Smooth muscle cell (in vitro differentiated cells): ENCODE results near the gene NPB. TPM values are rescaled to one million over a fixed set of nuclear protein-coding genes. Genes with fewer than 3 reads are reported as not detected.
A peak's percentile ranks its signal among the peaks of the same experiment; 100 is the strongest.

ENCODE experiments used
- DNase-seq: peaks from one replicate; lab custom pipeline; 2025; ENCODE audit not compliant: unreplicated experiment; lab: John Stamatoyannopoulos, UW
- H2AFZ ChIP-seq: fragments of 200-600 bp; sonication (generic); 2 replicates; pipeline ENCODE4 v1.6.0; 2016; ENCODE audit warnings: antibody characterized with exemption, low read depth, mild to moderate bottlenecking
- H3F3A ChIP-seq: fragments of 200-600 bp; sonication (generic); 2 replicates; pipeline ENCODE4 v1.6.0; 2017; ENCODE audit warnings: antibody characterized with exemption, low read depth
- H3K27ac ChIP-seq: fragments of 200-600 bp; sonication (generic); 2 replicates; pipeline ENCODE4 v1.5.1; 2016; ENCODE audit warnings: low read depth, mild to moderate bottlenecking
- H3K27me3 ChIP-seq: fragments of 200-600 bp; sonication (generic); 2 replicates; pipeline ENCODE4 v1.6.1; 2016; ENCODE audit warnings: low read depth, mild to moderate bottlenecking
- H3K36me3 ChIP-seq: fragments of 200-600 bp; sonication (generic); 2 replicates; pipeline ENCODE4 v1.5.1; 2016; ENCODE audit warnings: low read depth
- H3K4me1 ChIP-seq: fragments of 200-600 bp; sonication (generic); 2 replicates; pipeline ENCODE4 v1.5.1; 2016; ENCODE audit warnings: low read depth
- H3K4me2 ChIP-seq: fragments of 200-600 bp; sonication (generic); 2 replicates; pipeline ENCODE4 v1.6.0; 2016; ENCODE audit warnings: mild to moderate bottlenecking
- H3K4me3 ChIP-seq: fragments of 200-600 bp; sonication (generic); 2 replicates; pipeline ENCODE4 v1.5.1; 2016; ENCODE audit warnings: mild to moderate bottlenecking
- H3K79me2 ChIP-seq: fragments of 200-600 bp; sonication (generic); 2 replicates; pipeline ENCODE4 v1.6.0; 2016; ENCODE audit warnings: low read depth, mild to moderate bottlenecking
- H3K9ac ChIP-seq: fragments of 200-600 bp; sonication (generic); 2 replicates; pipeline ENCODE4 v1.6.0; 2016; ENCODE audit warnings: low read depth
- H3K9me3 ChIP-seq: fragments of 200-600 bp; sonication (generic); replicated peaks from 2 replicates; pipeline ENCODE4 v1.5.1; 2016; ENCODE audit warnings: low read depth
- H4K20me1 ChIP-seq: fragments of 200-600 bp; sonication (generic); 2 replicates; pipeline ENCODE4 v1.6.0; 2016; ENCODE audit warnings: low read depth
- CTCF ChIP-seq: fragments of 200-600 bp; sonication (generic); IDR thresholded peaks from 2 replicates; pipeline ENCODE4 v1.5.1; 2017; ENCODE audit warnings: borderline replicate concordance, mild to moderate bottlenecking, antibody characterized with exemption; ENCODE audit not compliant: insufficient read depth, poor library complexity, severe bottlenecking
- WGBS: methylation state at CpG from one replicate; pipeline ENCODE4 v1.1.7; 2016; ENCODE audit warnings: low lambda C conversion rate; 5-methylcytosine and 5-hydroxymethylcytosine counted together
- polyA plus RNA-seq: library from polyadenylated mRNA; unstranded; fragments of >200 nt; fragmentation: Nextera tagmentation; extraction: Ambion mirVana; gene quantifications from 2 replicates; pipeline ENCODE4 v1.2.1, GENCODE V29; 2016
- total RNA-seq: library from RNA; depleted of rRNA; stranded (reverse); fragments of >200 nt; gene quantifications from 2 replicates; pipeline ENCODE4 v1.2.3, GENCODE V29; 2014

The NPB gene
- total and polyA plus RNA-seq, 2 experiments from 2014 or later: 7.9 to 14.4 TPM

GRCh38 chr17:81865733-81866439 lies 36.2 kb upstream of the NPB start:
- Histone ChIP-seq H3K36me3 (no peaks in the 10 kb centered on the region), H3K4me3 (no peak overlapping the region), H3K79me2 (peaks cover 53% of the 10 kb centered on the region), H2AFZ (no peak overlapping the region), H3F3A (peaks cover 47% of the 10 kb centered on the region), H3K9ac (no peak overlapping the region), H3K27ac (peak overlapping the region; percentile 8), H3K27me3 (no peaks in the 10 kb centered on the region), H3K9me3 (no peaks in the 10 kb centered on the region), H4K20me1 (peaks cover 77% of the 10 kb centered on the region), H3K4me2 (peak overlapping the region; percentile 42), H3K4me1 (peaks cover 38% of the 10 kb centered on the region)
- 62% methylated on average over 18 of the region's 18 CpGs for WGBS
- TF ChIP-seq CTCF: no peak
- no peak for DNase-seq

- Histone ChIP-seq H3K4me2 (peak overlapping the region; percentile 69), H3K27ac (peak overlapping the region; percentile 78), H3K9ac (no peak overlapping the region), H3K9me3 (no peaks in the 10 kb centered on the region), H3K27me3 (no peaks in the 10 kb centered on the region), H4K20me1 (peaks cover 77% of the 10 kb centered on the region), H3K4me1 (peaks cover 38% of the 10 kb centered on the region), H2AFZ (no peak overlapping the region), H3K4me3 (no peak overlapping the region), H3F3A (peaks cover 50% of the 10 kb centered on the region), H3K36me3 (no peaks in the 10 kb centered on the region), H3K79me2 (peaks cover 54% of the 10 kb centered on the region)
- no peak for TF ChIP-seq CTCF
- DNase-seq: no peak
- WGBS: 80% methylated on average over 18 of the region's 18 CpGs
These were observed 35.4 kb upstream of the NPB start for GRCh38 chr17:81866440-81867169.

GRCh38 chr17:81867170-81867990 lies 34.7 kb upstream of the NPB start:
- peak overlapping the region; percentile 78 for H3K27ac ChIP-seq
- peaks cover 77% of the 10 kb centered on the region for H4K20me1 ChIP-seq
- TF ChIP-seq CTCF: no peak
- peaks cover 39% of the 10 kb centered on the region for H3K4me1 ChIP-seq
- 38% methylated on average over 20 of the region's 23 CpGs for WGBS
- no peaks in the 10 kb centered on the region for H3K9me3 ChIP-seq
- H3K36me3 ChIP-seq: no peaks in the 10 kb centered on the region
- no peak overlapping the region for H2AFZ ChIP-seq
- no peak for DNase-seq
- H3K27me3 ChIP-seq: no peaks in the 10 kb centered on the region
- H3F3A ChIP-seq: peaks cover 52% of the 10 kb centered on the region
- H3K4me3 ChIP-seq: no peak overlapping the region
- H3K79me2 ChIP-seq: peaks cover 54% of the 10 kb centered on the region
- H3K4me2 ChIP-seq: peak overlapping the region; percentile 69
- H3K9ac ChIP-seq: no peak overlapping the region
